ENCODE results near the gene MMP11. TPM values are rescaled to one million over a fixed set of nuclear protein-coding genes. Genes with fewer than 3 reads are reported as not detected.

MMP11 gene
- total and polyA plus RNA-seq, 2 of the 13 experiments (the other 11 are each of a cell fraction or from before 2014, with no cell fraction given): 8.9 to 28.6 TPM

GRCh38 chr22:23781065-23781464 is 8.4 kb downstream of the MMP11 start:
- TF ChIP-seq ZNF501 (CRISPR knock-in tag; IDR thresholded peaks at IDR 0.05): no peak
- TF ChIP-seq ZC3H13 (CRISPR knock-in tag; IDR thresholded peaks at IDR 0.05): 0 out of 2 replicates have a peak, but pooled peaks have one; percentile 32
- TF ChIP-seq FOXP4 (CRISPR knock-in tag; IDR thresholded peaks at IDR 0.05): no peak
- TF ChIP-seq REPIN1 (CRISPR knock-in tag; IDR thresholded peaks at IDR 0.05; ENCODE audit: borderline replicate concordance, low read depth): no peak
- no peak for TF ChIP-seq RBFOX2 (IDR thresholded peaks at IDR 0.05; ENCODE audit: low read depth, low read length)
- H3K9me3 ChIP-seq (ENCODE audit: low read length): no peaks in the 10 kb centered on the region
- no peak overlapping the region for H3K4me3 ChIP-seq (replicated peaks in 1 of 3; ENCODE audit: insufficient read depth in 1 of 3, low read depth in 2 of 3, low read length in 3 of 3)
- no CpG with 5 or more reads among the region's 15 CpGs for WGBS (ENCODE audit: low lambda C conversion rate)
- H4K20me1 ChIP-seq (ENCODE audit: insufficient read depth, low read length): no peaks in the 10 kb centered on the region
- H3K4me2 ChIP-seq (ENCODE audit: low read depth, low read length): no peak overlapping the region
- no peak for ATAC-seq
- ChIA-PET POLR2A (interaction anchor here (0.8 to 1.3 kb wide), 3 partner anchors 8 to 10 kb away, joined by 3 to 4 read pairs (median 3); partner anchors contain the start of gene MMP11), CTCF (ENCODE audit: low intra/inter-chr PET ratio, low total read pairs) (no interaction called here)
- no peak for DNase-seq (ENCODE audit: low spot score)
- no peak overlapping the region for H2AFZ ChIP-seq (ENCODE audit: low read length)
- no peak overlapping the region for H3K27ac ChIP-seq (ENCODE audit: extremely low read length, insufficient read depth, low read length)
- no TSS peak for BruUV-seq (replicated peaks)
- in situ Hi-C loops (cut with HindIII; ENCODE audit: extremely low pct_ligation_motif_present, low pct_unique_long_range_greater_than_20kb) (loop anchor here (5.0 kb wide), 1 partner anchor 66 kb away; no protein-coding TSS in a partner anchor), intact Hi-C loops (cut with micrococcal nuclease; ENCODE audit: unreplicated experiment) (no loop called here)
- no peak overlapping the region for H3K9ac ChIP-seq (ENCODE audit: insufficient read depth, low read depth, low read length)
- no peaks in the 10 kb centered on the region for H3K36me3 ChIP-seq (replicated peaks in 1 of 2; ENCODE audit: control insufficient read depth in 1 of 2, insufficient read depth in 2 of 2, low read length in 2 of 2)
- H3K27me3 ChIP-seq (ENCODE audit: control insufficient read depth in 1 of 2, insufficient read depth in 2 of 2, low read length in 2 of 2): no peaks in the 10 kb centered on the region
- H3K4me1 ChIP-seq (ENCODE audit: insufficient read depth, low read length): peaks cover 70% of the 10 kb centered on the region
- no peak for FAIRE-seq
- H3K79me2 ChIP-seq (ENCODE audit: insufficient read depth, low read length): no peaks in the 10 kb centered on the region
